RKO (cell line): Measurements from ENCODE around the gene FOXI3.
A peak's percentile ranks its signal among the peaks of the same experiment; 100 is the strongest.

ENCODE experiments used
- DNase-seq: peaks from one replicate; pipeline ENCODE4 v3.0.0-alpha.2; 2016; ENCODE audit warnings: low spot score

Gene FOXI3

DNA sequence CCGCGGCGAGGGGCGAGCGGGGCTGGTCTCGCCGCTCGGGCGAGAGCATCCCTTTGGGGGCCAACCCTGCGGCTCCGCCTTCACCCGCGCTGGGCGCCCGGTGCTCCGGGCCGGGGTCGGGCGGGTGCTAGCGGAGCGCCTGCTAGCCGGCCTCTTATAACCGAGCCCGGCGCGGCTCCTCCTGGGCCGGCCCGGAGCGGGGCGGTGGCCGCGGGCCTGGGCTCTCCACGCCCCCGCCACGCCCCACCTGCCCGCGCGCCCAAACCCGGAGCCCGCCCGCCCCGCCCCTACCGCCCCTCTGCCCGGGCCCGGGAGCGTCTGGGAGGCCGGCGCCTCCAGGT, at the start of gene FOXI3:
FOXI3 (minus strand) TSS at position 129 of the 341 bp plus-strand sequence. CDS start 158 bp downstream, outside the sequence.
- no peak for DNase-seq

DNA sequence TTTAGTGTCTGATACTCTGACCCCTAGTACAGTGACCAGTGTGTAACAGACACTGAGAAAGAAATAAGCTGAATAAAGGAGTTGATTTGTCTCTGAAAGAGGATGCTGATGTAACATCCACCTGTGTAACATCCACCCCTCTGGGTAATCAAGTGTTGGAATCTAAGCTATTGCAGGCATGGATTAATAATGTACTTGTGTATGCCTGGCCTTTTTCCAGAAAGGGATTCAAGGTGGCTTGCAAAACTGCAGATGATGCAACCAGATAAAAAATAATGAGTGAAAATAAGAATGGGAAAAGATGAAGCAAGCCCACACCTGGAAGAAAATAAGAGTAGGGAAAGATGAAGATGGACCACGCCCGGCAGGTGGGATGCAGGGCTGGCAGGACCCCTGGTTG, 48.2 kb upstream of the FOXI3 start:
- no peak for DNase-seq

DNA sequence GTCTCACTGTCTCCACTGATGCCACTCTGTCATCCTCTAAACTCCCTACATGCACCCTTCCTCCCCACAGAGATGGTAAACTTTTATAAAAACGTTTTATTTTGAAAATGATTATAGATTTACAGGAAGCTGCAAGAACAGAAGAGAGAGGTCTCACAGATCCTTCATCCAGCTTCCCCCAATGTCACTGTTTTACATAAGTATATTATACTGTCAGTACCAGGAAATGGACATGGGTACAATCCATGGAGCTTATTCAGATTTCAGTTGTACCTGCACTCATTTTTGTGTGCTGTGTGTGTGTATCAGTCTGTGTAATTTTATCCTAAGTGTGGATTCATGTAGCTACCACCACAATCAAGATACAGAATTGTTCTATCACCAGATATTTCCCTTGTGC, 46.7 kb upstream of the FOXI3 start:
- DNase-seq, result no peak

DNA sequence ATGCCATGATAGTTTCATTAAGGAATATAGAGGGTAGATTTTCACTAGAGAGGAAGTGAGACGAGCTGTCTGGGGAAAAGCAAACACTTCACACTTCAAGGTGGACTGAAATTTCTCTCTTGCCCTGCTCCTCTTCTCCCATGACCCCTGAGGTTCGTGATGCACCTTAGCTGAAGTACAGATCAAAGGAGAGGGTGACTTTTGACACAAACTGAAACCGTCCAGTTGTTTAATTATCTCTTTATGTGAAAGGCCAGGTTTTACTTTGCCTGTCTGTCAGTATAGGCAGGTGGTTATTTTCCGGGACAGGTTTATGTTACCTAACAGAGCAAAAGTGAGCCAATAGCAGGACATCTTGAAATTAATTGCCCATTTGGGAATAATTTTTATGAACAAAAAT, 41.0 kb upstream of the FOXI3 start:
- DNase-seq, result no peak

DNA sequence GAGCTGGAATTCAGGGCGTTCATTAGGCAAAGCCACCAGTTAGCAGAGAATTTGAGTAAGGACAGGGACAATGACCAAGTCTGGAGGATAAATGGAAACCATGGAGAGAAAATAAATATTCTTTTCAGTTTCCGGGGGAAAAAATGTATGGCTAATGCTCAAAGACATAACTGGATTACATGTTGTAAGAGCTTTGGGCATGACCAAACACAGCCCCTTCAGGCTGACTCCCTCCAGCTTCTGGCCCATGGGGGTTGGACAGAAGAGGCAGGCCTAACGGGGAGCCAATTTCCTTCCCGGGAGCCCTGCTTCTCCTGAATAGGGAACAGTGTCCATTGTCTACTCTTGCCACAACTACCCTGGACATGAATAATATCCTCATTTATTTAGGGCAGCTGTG, 39.5 kb upstream of the FOXI3 start:
- no peak for DNase-seq

DNA sequence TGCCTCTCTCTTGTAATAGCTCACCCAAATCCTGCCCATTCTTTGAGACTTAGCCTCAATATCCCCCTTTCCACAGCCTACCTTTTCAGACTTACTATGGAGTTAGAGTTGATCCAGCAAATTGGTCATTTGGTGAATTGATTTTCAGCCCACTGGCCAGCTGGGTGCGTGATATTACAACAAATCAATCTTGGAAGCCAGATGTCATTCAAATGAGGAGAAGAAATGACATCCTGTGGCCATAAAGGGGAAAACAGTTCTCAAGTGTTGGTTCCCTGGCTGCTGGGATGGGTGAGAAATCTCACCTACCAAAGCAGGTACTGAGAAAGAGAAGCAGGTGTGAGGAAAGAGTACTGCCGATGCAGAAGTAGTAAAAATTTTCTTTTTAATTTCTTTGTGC, 36.7 kb upstream of the FOXI3 start:
- DNase-seq, result peak; percentile 8

DNA sequence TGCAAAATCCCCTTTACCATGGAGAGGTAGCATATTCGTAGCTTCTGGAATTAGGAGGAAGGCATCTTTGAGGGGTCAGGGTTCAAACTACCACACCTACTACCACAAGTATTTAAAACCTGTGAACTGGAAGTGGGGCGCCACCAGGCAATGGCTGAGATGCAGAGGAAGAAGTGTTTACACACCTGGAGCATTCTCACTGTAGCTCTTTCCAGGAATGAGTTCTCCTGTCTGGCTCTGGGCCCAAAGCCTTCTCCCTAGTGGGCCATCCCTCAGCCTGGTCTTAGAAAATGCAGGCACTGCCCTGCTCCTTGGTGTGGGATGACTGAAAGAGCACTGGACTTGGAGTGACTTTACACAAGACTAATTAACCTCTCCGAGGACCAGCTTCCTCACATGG, 30.7 kb upstream of the FOXI3 start:
- DNase-seq, result no peak

DNA sequence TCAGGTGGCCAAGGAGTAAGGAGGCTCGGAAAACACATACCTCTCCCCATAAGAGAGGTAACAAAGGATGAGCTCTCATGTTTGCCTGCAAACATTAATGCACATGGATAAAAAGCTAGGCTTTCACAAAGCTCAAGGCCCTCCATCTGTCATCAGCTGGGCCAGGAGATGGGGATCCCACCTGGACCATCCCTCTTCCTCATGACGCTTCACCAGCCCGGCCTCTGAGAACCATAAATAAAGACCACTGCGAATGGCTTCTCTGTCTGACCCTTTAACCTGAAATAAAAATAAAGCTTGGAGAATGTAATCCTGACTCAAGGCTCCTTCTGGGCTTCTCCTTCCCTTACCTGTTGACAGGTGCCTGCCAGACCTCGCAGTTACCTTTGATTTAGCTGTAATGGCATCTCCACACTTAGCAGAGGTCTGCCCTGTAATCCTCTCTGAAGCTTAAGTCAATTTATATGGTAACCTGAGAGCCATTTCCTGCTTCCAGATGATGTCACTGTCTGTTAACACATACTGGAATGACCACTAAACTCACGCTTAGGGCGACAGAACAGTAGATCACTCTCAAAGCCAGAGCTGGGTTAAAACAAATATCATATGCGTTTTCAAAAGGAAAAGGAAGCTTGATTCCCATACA, 29.3 kb upstream of the FOXI3 start:
- DNase-seq, result peak; percentile 52

DNA sequence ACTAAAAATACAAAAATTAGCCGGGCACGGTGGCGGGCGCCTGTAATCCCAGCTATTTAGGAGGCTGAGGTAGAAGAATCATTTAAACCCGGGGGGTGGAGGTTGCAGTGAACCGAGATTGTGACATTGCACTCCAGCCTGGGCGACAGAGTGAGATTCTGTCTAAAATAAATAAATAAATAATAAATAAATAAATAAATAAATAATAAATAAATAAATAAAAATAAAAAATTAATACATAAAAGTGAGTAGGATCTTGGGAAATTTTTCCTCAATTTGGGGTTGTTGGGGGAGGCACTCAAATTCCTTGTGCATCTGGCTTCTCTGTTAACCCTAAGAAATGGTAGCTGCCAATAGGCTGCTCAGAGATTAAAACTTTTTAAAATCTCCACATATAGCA, 20.3 kb upstream of the FOXI3 start:
- DNase-seq, result no peak

DNA sequence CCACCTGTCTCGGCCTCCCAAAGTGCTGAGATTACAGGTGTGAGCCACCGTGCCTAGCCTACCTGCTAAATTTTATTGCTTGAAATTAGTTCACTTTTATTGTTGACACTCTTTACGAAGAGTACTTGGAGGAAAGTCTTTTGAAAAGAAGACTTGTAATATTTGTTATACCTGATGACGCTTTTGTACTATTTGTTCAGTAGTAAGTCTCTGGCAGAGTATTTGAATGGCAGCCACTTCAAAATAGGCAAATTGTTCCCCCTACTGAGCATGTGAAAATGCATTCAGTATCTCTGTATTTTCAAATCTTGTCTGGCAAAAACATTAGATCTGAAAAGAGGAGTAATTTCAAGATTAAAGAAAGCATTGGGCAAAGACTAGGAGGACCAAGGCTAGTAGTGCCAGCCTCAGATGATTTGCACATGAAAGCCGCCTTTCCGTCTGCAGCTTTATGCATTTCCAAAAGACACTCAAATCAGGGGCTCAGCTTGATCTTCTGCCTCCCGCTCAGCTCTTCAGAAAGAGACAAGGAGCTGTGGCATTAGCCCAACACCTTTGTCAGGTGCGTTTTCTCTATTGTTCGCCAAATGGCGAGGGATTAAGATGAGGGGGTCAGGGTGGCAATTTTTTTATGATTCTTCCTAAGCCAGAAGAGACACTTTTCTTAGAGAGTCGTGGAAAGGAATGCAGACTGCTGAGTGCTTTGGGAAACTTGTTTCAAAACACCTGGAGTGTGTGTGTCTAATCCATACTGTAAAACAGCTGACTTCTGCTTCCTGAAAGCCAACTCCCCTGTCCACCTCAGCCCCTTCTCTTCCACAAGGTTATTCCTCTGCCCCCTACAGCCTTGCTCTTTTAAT, 18.8 kb upstream of the FOXI3 start:
- DNase-seq, result no peak

DNA sequence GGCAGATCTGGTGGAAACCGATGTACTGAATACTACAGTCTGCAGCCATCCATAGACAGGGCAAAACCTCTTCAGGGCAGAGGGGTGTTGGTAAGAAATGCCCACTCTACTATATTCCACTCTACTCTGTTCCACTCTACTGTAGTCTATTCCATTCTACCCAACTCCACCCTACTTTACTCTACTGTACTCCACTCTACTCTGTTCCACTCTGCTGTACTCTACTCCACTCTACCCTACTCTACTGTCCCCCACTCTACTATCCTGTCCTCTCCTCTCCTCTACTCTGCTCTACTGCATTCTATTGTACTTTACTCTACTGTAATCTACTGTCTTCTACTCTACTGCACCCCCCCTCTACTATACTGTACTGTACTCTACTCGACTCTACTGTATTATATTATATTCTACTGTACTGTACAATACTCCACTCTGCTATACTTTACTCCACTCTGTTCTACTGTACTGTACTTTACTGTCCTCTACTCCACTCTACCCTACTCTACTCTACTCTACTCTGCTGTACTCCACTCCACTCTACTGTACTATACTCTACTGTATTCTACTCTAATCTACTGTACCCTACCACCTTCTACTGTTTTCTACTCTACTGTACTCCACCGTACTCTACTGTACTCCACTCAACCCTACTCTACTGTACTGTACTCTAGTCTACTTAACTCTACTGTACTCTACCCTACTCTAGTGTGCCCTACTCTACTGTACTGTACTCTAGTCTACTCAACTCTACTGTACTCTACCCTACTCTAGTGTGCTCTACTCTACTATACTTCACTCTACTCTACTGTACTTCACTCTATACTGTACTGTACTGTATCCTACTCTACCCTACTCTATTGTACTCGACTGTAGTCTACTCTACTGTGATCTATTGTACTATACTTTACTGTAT, 17.0 kb upstream of the FOXI3 start:
- no peak for DNase-seq

DNA sequence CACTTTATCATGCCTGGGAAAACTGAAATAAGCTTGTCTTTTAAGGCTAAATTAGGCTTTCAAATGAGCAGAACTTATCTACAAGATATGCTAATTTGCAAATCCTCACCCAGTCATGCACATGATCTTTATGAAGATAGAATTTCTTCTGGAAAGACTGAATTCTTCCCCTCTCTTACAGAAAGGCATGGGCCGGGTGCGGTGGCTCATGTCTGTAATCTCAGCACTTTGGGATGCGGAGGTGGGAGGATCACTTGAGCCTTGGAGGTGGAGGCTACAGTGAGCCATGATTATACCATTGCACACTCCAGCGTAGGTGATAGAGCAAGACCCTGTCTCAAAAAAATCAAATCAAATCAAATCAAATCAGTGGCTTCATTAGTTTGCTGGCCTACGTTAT, 11.7 kb upstream of the FOXI3 start:
- DNase-seq, result no peak

DNA sequence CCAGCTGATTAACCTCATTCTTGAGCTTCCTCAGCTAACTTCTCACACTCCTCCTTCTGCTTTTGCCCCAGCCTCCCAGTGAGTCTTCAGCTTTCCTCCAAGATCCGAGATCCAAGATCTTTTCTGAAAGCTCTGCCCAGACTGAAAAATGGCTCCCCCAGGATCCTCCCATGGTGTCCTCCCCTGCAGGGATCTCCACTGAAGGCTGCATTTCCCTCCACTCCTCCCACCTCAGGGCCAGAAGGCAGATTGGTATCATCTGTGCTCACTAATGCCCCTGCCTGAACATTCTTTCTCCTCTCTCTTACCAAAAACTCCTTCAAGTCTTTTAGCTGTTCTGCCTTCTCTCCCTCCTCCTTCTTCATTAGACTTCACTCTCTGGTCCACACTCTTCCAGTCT, 6.1 kb upstream of the FOXI3 start:
- DNase-seq, result no peak

DNA sequence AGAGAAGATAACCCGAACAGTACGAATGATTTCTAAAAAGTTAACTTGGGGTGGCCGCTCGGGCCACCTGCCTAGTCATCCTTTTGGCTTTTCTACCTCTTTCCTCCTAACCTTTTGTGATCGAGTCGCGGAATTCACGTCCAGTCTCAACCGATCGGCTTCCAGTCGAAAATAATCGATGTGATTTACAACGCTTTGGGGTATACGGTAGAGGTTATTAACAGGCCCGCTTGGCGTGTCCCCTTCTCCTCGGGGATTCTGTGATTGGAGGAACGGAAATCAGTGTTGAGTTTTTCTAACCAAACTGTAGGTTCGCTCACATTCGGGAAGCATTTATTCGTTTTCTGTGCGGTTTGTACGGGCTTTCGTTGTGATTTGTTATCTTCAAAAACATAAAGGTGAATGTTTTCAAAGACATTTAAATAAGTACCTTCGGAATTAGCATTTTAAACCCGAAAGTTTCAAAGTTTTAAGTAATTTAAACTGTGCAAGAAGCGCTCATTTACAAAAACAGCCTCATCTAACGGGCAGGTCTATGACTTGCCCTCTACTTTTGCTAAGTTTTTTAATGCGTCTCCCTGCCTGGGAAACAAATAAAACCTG, 588 bp upstream of the FOXI3 start:
- DNase-seq, result no peak

DNA sequence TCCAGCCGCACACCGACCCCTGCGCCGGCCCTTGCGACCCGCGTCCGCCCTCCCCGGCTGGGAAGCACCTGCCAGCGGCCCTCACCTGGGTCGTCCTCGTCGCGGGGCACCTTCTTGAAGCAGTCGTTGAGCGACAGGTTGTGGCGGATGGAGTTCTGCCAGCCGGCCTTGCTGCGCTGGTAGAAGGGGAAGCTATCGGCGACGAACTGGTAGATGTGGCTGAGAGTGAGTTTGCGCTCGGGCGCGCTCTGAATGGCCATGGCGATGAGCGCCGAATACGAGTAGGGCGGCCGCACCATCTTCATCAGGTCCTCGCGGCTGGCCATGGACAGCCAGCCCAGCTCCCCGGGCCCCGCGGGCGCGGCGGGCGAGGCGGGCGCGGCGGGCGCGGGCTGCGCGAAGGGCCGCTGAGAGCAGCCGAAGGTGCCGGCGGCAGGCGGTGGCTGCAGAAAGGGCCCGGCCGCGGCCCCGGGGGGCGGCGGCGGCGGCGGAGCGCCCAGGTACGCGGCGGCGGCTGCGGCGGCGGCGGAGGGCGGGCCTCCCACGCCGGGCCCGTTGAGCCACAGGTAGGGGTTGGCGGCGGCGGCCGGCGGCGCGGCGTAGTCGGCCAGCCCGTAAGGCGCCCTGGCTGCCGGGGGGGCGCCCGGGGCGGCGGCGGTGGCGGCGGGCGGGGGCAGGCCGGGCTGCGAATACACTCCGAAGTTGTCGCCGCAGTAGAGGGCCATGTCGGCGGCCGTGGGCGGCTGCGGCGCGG, 505 bp downstream of the FOXI3 start:
- DNase-seq, result no peak

DNA sequence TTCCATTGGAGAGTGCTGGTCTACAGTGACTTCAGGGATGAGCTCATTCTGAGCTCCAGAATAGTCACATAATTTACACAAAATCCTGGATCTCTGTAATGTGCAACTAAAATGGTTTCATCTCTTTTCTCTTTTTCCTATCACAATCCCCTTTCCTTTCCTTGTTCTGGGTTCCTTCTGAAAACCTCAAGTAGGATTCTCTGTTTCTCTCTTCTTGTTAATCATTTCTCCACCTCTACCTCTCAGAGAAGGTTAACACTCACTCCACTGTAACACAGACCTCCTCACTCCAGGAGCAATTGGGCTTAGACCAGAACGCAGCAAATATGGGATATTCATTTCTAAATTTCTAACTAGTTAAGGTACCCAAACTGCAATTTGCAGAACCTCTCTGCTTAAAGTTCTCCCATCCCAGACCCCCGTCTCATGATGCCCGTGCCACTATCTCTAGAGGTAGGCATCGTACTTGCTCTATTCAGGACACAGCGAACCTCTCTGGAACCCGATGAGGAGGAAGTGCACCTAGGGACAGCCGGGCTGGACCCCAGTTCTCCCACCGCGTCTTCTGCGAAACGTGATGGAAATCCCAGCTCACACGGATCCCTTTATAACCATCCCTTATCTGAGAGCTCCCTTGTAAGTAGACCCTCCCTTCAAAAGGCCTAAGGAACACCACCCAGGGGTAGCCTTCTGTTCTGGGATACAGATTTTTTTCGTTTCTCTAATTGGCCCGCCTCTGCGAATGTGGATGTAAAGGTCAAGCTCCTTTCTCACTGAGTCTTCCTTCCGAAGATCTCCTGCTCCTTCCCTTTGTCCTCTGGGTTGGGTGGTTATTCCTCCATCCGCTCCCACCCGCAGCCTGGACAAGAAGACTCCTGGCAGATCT, 1.3 kb downstream of the FOXI3 start:
- DNase-seq, result no peak

DNA sequence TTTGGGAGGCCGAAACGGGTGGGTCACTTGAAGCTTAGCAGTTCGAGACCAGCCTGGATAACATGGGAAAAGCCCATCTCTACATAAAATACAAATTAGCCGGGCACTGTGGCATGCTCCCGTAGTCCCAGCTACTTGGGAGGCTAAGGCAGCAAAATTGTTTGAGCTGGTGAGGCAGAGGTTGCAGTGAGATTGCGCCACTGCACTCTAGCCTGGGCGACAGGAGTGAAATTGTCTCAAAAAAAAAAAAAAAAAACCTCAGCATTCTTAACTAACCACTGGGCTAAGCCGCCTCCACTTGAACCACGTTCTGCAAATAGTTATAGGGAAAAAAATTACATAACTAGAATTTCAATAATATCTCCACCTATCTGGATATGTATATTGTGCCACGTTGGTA, 2.3 kb downstream of the FOXI3 start:
- DNase-seq, result no peak

DNA sequence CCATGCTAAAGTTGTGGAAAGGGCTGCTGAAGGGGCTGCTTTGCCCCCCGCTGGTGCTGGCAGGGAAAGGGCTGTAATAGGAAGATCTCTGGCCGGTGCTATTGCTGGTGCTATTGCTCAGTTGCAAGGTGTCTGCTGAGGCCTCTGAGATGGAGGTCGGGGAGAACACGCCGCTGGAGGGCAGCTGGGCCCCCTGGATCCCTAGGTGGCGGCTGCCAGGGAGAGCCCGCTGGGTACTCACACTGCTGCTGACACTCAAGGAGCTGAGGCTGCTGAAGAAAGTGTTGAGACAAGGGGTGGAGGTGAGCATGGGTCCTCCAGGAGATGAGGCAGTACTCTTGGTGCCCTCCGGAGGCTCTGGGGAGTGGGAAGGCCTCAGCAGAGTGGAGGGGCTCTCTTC, 4.2 kb downstream of the FOXI3 start:
- no peak for DNase-seq

DNA sequence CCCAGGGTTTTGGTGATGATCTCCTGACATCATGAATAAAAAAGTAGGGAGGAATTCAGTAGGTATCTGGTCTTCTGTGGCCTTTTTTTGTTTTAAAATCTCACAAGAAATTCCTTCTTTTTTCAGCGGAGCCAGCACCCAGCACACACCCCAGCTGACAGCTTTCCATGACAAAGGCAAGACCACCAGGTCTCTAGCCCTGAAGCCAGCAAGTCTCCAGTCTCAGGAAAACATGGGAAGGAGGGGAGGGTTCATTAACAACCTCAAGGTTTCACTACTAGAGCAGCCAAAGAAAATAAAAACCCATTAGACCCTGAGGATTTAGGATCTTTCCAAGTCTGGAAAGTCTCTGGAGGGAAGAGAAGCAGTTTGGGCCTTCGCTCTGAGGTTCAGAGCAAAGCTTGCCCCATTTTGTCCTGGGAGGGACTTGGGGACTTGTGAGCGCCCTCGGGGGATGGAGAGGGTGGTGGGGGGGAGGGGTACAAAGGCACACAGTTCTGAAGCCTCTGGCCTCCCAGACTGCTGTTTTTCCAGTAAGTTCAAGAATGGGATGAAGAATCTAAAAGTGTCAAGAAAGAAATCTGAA, 9.0 kb downstream of the FOXI3 start:
- no peak for DNase-seq

DNA sequence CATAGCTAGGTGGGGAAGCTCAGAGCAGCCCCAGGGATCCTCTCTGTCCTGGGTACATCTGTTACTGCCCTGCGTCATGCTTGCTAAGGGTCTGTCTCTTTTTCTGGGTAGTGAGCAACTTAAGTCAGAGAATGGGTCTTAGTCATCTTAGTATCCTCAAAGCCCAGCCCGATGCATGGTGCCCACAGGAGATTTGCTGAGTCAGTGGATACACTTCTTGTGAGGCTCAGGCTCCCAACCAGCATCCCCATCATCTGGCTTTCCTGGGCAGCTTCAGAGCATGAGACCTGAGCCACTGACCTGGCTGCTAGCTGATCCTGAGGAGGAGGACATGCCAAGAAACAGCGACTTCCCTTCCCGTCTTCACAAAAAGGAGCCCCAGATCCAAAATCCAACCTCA, 10.0 kb downstream of the FOXI3 start:
- no peak for DNase-seq
